B cell (primary cell): Measurements from ENCODE around the gene TRPC4AP. TPM values are rescaled to one million over a fixed set of nuclear protein-coding genes. Genes with fewer than 3 reads are reported as not detected.

ENCODE experiments used
- ATAC-seq: fragments of 200-7000 bp; cut with Tn5 transposase; one replicate; pipeline ENCODE4 v1.10.0; 2021; ENCODE audit warnings: low read depth, mild to moderate bottlenecking, moderate number of reproducible peaks, moderate library complexity
- CTCF ChIA-PET: fragments of 350-600 bp; sonication (Branson Sonifier 250); formaldehyde crosslinking; loops from one replicate; lab custom pipeline; 2021; ENCODE audit warnings: antibody characterized with exemption, inconsistent platforms; lab: Charles Lee
- POLR2A ChIA-PET: fragments of 350-600 bp; sonication (Branson Sonifier 250); formaldehyde crosslinking; loops from one replicate; lab custom pipeline; 2021; ENCODE audit warnings: antibody characterized with exemption; lab: Charles Lee
- DNase-seq: peaks from one replicate; pipeline ENCODE4 v3.0.0; 2013
- H2AFZ ChIP-seq: 2 replicates; pipeline ENCODE4 v1.6.1; 2012; ENCODE audit warnings: mild to moderate bottlenecking, low read depth, low read length; ENCODE audit not compliant: insufficient read depth, poor library complexity, severe bottlenecking
- H3K27ac ChIP-seq, 2 donors: 1 replicate in 1 of 2; 2 replicates in 1 of 2; pipeline ENCODE4 v1.5.1; 2012 to 2013; ENCODE audit warnings: low read length in 2 of 2, mild to moderate bottlenecking in 2 of 2, moderate library complexity in 1 of 2
- H3K27me3 ChIP-seq, 4 experiments: fragments of 200-600 bp in 1 of 4; sonication (generic) in 1 of 4; replicated peaks in 1 of 4; 1 replicate in 2 of 4; 2 replicates in 2 of 4; pipeline versions ENCODE4 v1.6.1 to v1.7.0; 2013 to 2016; ENCODE audit warnings: low read length in 3 of 4, mild to moderate bottlenecking in 2 of 4, mixed read lengths in 1 of 4, moderate library complexity in 1 of 4; ENCODE audit not compliant: insufficient read depth in 4 of 4, control insufficient read depth in 3 of 4; ENCODE audit errors: control extremely low read depth in 1 of 4
- H3K36me3 ChIP-seq, 2 experiments: replicated peaks in 1 of 2; 1 replicate in 1 of 2; 2 replicates in 1 of 2; pipeline versions ENCODE4 v1.6.1 to v1.7.1; 2013; ENCODE audit warnings: low read length in 1 of 2; ENCODE audit not compliant: insufficient read depth in 2 of 2, control insufficient read depth in 1 of 2; ENCODE audit errors: control extremely low read depth in 1 of 2, extremely low read depth in 1 of 2
- H3K4me1 ChIP-seq, 2 donors: fragments of 200-600 bp in 1 of 2; sonication (generic) in 1 of 2; 1 replicate in 1 of 2; 2 replicates in 1 of 2; pipeline versions ENCODE4 v1.5.1 to v1.6.1; 2013 to 2017; ENCODE audit warnings: low read length in 2 of 2; ENCODE audit not compliant: control insufficient read depth in 2 of 2, insufficient read depth in 2 of 2
- H3K4me2 ChIP-seq: replicated peaks from 2 replicates; pipeline ENCODE3; 2012; ENCODE audit warnings: mild to moderate bottlenecking, low read depth, low read length; ENCODE audit not compliant: poor library complexity, severe bottlenecking
- H3K4me3 ChIP-seq, 5 experiments: fragments of 200-600 bp in 1 of 5; sonication (generic) in 1 of 5; 1 replicate in 3 of 5; 2 replicates in 2 of 5; pipeline versions ENCODE4 v1.5.1 to v1.7.0; 2011 to 2016; ENCODE audit warnings: low read length in 4 of 5, mild to moderate bottlenecking in 4 of 5, low read depth in 2 of 5, control low read depth in 1 of 5, moderate library complexity in 1 of 5; ENCODE audit not compliant: insufficient read depth in 1 of 5; ENCODE audit errors: control extremely low read depth in 1 of 5, extremely low read depth in 1 of 5
- H3K79me2 ChIP-seq: fragments of 200-600 bp; sonication (generic); one replicate; pipeline ENCODE4 v1.6.0; 2016; ENCODE audit warnings: low read length; ENCODE audit not compliant: control insufficient read depth, insufficient read depth
- H3K9ac ChIP-seq: fragments of 200-600 bp; sonication (generic); 2 replicates; pipeline ENCODE4 v1.6.1; 2017; ENCODE audit warnings: mild to moderate bottlenecking, low read length, moderate library complexity
- H3K9me3 ChIP-seq, 3 donors: one replicate each; pipeline versions ENCODE4 v1.6.1 to v1.7.1; 2013; ENCODE audit warnings: low read length in 2 of 3; ENCODE audit not compliant: control insufficient read depth in 2 of 3, insufficient read depth in 1 of 3; ENCODE audit errors: control extremely low read depth in 1 of 3
- H4K20me1 ChIP-seq: 2 replicates; pipeline ENCODE4 v1.6.0; 2012; ENCODE audit warnings: mild to moderate bottlenecking, low read length; ENCODE audit not compliant: insufficient read depth, control insufficient read depth, poor library complexity, severe bottlenecking
- H3K27ac Mint-ChIP-seq: one replicate; pipeline ENCODE4 v1.8.0; 2021; ENCODE audit warnings: mixed read lengths
- H3K27me3 Mint-ChIP-seq: one replicate; pipeline ENCODE4 v1.8.0; 2021; ENCODE audit warnings: mixed read lengths
- H3K4me1 Mint-ChIP-seq: one replicate; pipeline ENCODE4 v1.8.0; 2021; ENCODE audit warnings: mixed read lengths
- H3K4me3 Mint-ChIP-seq: one replicate; pipeline ENCODE4 v1.8.0; 2021; ENCODE audit warnings: mixed read lengths
- H3K9me3 Mint-ChIP-seq: one replicate; pipeline ENCODE4 v1.8.0; 2022; ENCODE audit warnings: mixed read lengths; ENCODE audit not compliant: insufficient read depth
- EZH2 ChIP-seq: IDR thresholded peaks from 2 replicates; pipeline ENCODE4 v1.6.1; 2012; ENCODE audit warnings: borderline replicate concordance, low read depth, mild to moderate bottlenecking, moderate library complexity, low read length; ENCODE audit not compliant: insufficient read depth, poor library complexity, severe bottlenecking
- WGBS: methylation state at CpG from one replicate; pipeline ENCODE4 v1.1.5; 2013; ENCODE audit warnings: missing lambda C conversion rate; ENCODE audit not compliant: insufficient coverage; 5-methylcytosine and 5-hydroxymethylcytosine counted together
- intact Hi-C: fragments of 100-400 bp; cut with micrococcal nuclease; formaldehyde crosslinking; loops from one replicate; pipeline ENCODE4 v1.10.0; 2022
- polyA plus RNA-seq: library from polyadenylated mRNA; depleted of rRNA; stranded (reverse); fragments of >200 nt; gene quantifications from 2 replicates; pipeline ENCODE4 v1.2.3, GENCODE V29; 2012
- total RNA-seq, 2 donors: library from RNA; stranded (reverse); fragments of 120-200 nt in 1 of 2; gene quantifications; 1 replicate in 1 of 2; 2 replicates in 1 of 2; pipeline versions ENCODE4 v1.2.3 to v1.2.4, GENCODE V29; 2013 to 2022
- TF ChIP-seq, protein P1 (sequence below): fragments of 200-600 bp; IDR thresholded peaks from one replicate; pipeline ENCODE4 v1.8.0; 2022; ENCODE audit warnings: antibody characterized with exemption, mild to moderate bottlenecking

Gene TRPC4AP
- total and polyA plus RNA-seq, 2 donors (not counting 1 experiment from before 2014, with no cell fraction given): 62.5 to 73.2 TPM

DNA sequence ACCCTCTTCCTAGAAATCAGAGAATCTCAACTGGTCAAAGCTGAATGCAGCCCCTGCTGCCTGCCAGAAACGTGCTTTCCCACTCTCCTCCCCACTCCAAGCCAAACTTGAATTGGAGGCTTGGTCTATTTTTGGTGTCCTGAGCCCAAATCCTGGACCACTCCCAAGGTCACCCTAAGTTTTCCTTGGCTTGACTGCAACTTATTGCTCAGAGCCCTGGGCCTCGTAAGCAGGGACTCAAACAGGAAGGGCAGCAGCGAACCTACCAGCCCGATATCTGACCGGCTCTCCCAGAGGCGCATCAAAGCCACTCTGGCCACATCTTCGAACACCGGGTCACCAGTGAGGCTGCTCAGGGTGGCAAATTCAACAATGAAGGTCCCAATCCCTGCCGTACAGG is 41.9 kb upstream of the TRPC4AP start:
- no peaks in the 10 kb centered on the region for H3K27me3 Mint-ChIP-seq
- CTCF ChIA-PET: no interaction called here
- 97% methylated on average over 9 of the region's 9 CpGs for WGBS

DNA sequence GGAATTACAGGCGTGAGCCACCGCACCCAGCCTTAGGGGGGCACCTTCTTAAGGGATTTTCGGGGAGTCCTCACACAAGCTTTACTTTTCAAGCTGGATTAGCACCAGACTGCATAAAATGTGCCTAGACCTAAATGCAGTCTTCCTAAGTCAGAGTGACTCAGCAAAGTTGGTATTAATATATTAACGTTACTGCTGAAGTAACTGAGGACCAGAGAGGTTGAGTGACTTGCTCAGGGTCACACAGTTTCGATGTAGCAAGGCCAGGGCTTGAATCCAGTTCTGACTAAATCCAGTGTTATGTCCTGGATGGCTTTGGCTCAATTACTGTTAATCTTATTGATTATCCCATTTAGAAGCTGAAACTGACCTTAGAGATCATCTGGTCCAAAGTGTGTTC is 41.1 kb upstream of the TRPC4AP start:
- H3K9me3 Mint-ChIP-seq: no peaks in the 10 kb centered on the region
- Histone ChIP-seq H3K27me3 (no peaks in the 10 kb centered on the region), H4K20me1 (peaks cover 22% of the 10 kb centered on the region), H3K79me2 (peaks cover 12% of the 10 kb centered on the region), H2AFZ (no peak overlapping the region), H3K4me3 (no peak overlapping the region), H3K36me3 (peaks cover 4 to 82% of the 10 kb centered on the region in 2 experiments), H3K4me2 (no peak overlapping the region), H3K4me1 (no peaks in the 10 kb centered on the region), H3K9ac (no peak overlapping the region), H3K27ac (no peak overlapping the region), H3K9me3 (no peaks in the 10 kb centered on the region)
- H3K27ac Mint-ChIP-seq: no peak overlapping the region
- TF ChIP-seq, protein P1, sequence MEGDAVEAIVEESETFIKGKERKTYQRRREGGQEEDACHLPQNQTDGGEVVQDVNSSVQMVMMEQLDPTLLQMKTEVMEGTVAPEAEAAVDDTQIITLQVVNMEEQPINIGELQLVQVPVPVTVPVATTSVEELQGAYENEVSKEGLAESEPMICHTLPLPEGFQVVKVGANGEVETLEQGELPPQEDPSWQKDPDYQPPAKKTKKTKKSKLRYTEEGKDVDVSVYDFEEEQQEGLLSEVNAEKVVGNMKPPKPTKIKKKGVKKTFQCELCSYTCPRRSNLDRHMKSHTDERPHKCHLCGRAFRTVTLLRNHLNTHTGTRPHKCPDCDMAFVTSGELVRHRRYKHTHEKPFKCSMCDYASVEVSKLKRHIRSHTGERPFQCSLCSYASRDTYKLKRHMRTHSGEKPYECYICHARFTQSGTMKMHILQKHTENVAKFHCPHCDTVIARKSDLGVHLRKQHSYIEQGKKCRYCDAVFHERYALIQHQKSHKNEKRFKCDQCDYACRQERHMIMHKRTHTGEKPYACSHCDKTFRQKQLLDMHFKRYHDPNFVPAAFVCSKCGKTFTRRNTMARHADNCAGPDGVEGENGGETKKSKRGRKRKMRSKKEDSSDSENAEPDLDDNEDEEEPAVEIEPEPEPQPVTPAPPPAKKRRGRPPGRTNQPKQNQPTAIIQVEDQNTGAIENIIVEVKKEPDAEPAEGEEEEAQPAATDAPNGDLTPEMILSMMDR: no peak
- no peak for TF ChIP-seq EZH2
- no peaks in the 10 kb centered on the region for H3K4me1 Mint-ChIP-seq
- no peak overlapping the region for H3K4me3 Mint-ChIP-seq
- POLR2A ChIA-PET: no interaction called here
- H3K27me3 Mint-ChIP-seq: no peaks in the 10 kb centered on the region
- CTCF ChIA-PET: no interaction called here
- WGBS: 96% methylated on average over 2 of the region's 5 CpGs
- intact Hi-C loops: no loop called here
- DNase-seq (no peak), ATAC-seq (no peak)

More for the DNA sequence above, 41.9 kb upstream of the TRPC4AP start:
- no peak for DNase-seq
- POLR2A ChIA-PET: no interaction called here
- Histone ChIP-seq H3K4me1 (no peaks in the 10 kb centered on the region), H3K9ac (no peak overlapping the region), H3K27ac (no peak overlapping the region), H3K27me3 (no peaks in the 10 kb centered on the region), H3K9me3 (no peaks in the 10 kb centered on the region), H3K36me3 (peaks cover 4 to 83% of the 10 kb centered on the region in 2 experiments), H2AFZ (no peak overlapping the region), H3K79me2 (peaks cover 15% of the 10 kb centered on the region), H3K4me2 (no peak overlapping the region), H4K20me1 (peaks cover 26% of the 10 kb centered on the region), H3K4me3 (no peak overlapping the region)
- H3K4me1 Mint-ChIP-seq: no peaks in the 10 kb centered on the region
- H3K9me3 Mint-ChIP-seq: no peaks in the 10 kb centered on the region
- no peak overlapping the region for H3K4me3 Mint-ChIP-seq
- intact Hi-C loops: no loop called here
- ATAC-seq: no peak
- no peak for TF ChIP-seq EZH2
- TF ChIP-seq, protein P1: no peak
- H3K27ac Mint-ChIP-seq: no peak overlapping the region
